ENCODE results near the gene NME7. TPM values are rescaled to one million over a fixed set of nuclear protein-coding genes. Genes with fewer than 3 reads are reported as not detected.
A peak's percentile ranks its signal among the peaks of the same experiment; 100 is the strongest.

NME7 gene
- total RNA-seq, 1 experiment from 2014 or later, result 13.2 TPM

GRCh38 chr1:169133801-169134502 lies 233.6 kb downstream of the NME7 start:
- H4K8ac ChIP-seq (replicated peaks; ENCODE audit: insufficient read length, low read depth, low read length), result no peak overlapping the region
- no peak overlapping the region for H3K4ac ChIP-seq (ENCODE audit: low read depth, low read length)
- no peak overlapping the region for H3T11ph ChIP-seq (ENCODE audit: low read length)
- H2AK5ac ChIP-seq (ENCODE audit: insufficient read length, low read length), result no peak overlapping the region
- Mint-ChIP-seq H3K36me3 (ENCODE audit: insufficient read depth in 1 of 3, low read depth in 3 of 3) (peaks cover 6 to 30% (median 24%) of the 10 kb centered on the region in 3 experiments; a peak in 6 of 7 replicates), H3K9me3 (no peaks in the 10 kb centered on the region), H3K27ac (peak overlapping the region in 1 of 3 experiments; percentile 26; a peak in 2 of 7 replicates), H3K4me3 (no peak overlapping the region), H3K27me3 (ENCODE audit: low read depth) (no peaks in the 10 kb centered on the region), H3K4me1 (peaks cover 31% of the 10 kb centered on the region in 2 experiments)
- H3K18ac ChIP-seq (ENCODE audit: insufficient read length, low read depth, low read length), result no peak overlapping the region
- H2BK12ac ChIP-seq (ENCODE audit: insufficient read length, low read depth, low read length), result no peak overlapping the region
- no peaks in the 10 kb centered on the region for H4K20me1 ChIP-seq (ENCODE audit: control insufficient read depth, insufficient read depth, insufficient read length)
- H2BK5ac ChIP-seq (ENCODE audit: insufficient read length, low read length), result no peak overlapping the region
- no peak for DNase-seq
- no peak overlapping the region for H2AFZ ChIP-seq (ENCODE audit: low read length)
- H3K9me3 ChIP-seq (ENCODE audit: control insufficient read depth, low read depth, low read length), result no peaks in the 10 kb centered on the region
- H3K14ac ChIP-seq (ENCODE audit: insufficient read depth, low read length), result no peak overlapping the region
- no peak overlapping the region for H2BK20ac ChIP-seq (ENCODE audit: low read depth, low read length, poor library complexity, severe bottlenecking)
- no peak overlapping the region for H3K4me2 ChIP-seq (ENCODE audit: insufficient read depth, insufficient read length, low read length)
- H3K27ac ChIP-seq (ENCODE audit: insufficient read length, low read depth, low read length), result no peak overlapping the region
- H3K27me3 ChIP-seq (ENCODE audit: insufficient read depth, low read length), result no peaks in the 10 kb centered on the region
- H3K9ac ChIP-seq (ENCODE audit: extremely low read depth, insufficient read length, low read length), result no peak overlapping the region
- H3K23me2 ChIP-seq (ENCODE audit: insufficient read length, low read depth, low read length, poor library complexity, severe bottlenecking), result no peaks in the 10 kb centered on the region
- H2BK120ac ChIP-seq (ENCODE audit: low read depth, low read length, poor library complexity, severe bottlenecking), result no peak overlapping the region
- peak; percentile 47 for TF ChIP-seq CTCF (conservative IDR thresholded peaks at IDR 0.05)
- WGBS (ENCODE audit: extremely low coverage, insufficient read length, low lambda C conversion rate), result no CpG with 5 or more reads among the region's 2 CpGs
- H4K5ac ChIP-seq (ENCODE audit: insufficient read length, low read depth, low read length), result no peak overlapping the region
- H3K4me1 ChIP-seq (ENCODE audit: insufficient read depth, low read length), result no peaks in the 10 kb centered on the region; the same call in 1 of the 2 replicates
- H3K23ac ChIP-seq (ENCODE audit: insufficient read length, low read depth, low read length), result no peak overlapping the region
- H3K56ac ChIP-seq (ENCODE audit: insufficient read length, low read depth, low read length), result no peak overlapping the region
- H4K91ac ChIP-seq (ENCODE audit: insufficient read length, low read depth, low read length), result no peak overlapping the region
- H3K79me1 ChIP-seq (ENCODE audit: insufficient read depth, low read depth, low read length, poor library complexity, severe bottlenecking), result no peaks in the 10 kb centered on the region
- no peak overlapping the region for H2BK15ac ChIP-seq (ENCODE audit: low read depth, low read length)
- H3K79me2 ChIP-seq (ENCODE audit: insufficient read depth, low read length), result no peaks in the 10 kb centered on the region

Data from H9 (cell line).